Left forelimb (tissue), 1 donor: Measurements from ENCODE around the gene NUP153.
"Not testable (repeated sequence)": the region's sequence is repeated elsewhere in the genome, so short reads cannot be mapped to it uniquely, and the experiment has no call there.

Experiments
- DNase-seq: peaks from one replicate; pipeline ENCODE4 v3.0.0-alpha.2; 2018; ENCODE audit warnings: low spot score

NUP153 gene

GRCh38 chr6:17601386-17601703 is 105.4 kb downstream of the NUP153 start:
- DNase-seq = no peak

- peak; percentile 77 for DNase-seq
Measured at GRCh38 chr6:17600527-17601385, 106.0 kb downstream of the NUP153 start.

GRCh38 chr6:17599877-17600526 is 106.7 kb downstream of the NUP153 start, which contains the start of gene FAM8A1:
Gene FAM8A1, plus strand, starts transcription at chr6:17600302. Its CDS starts 108 bp downstream, at chr6:17600410.
- peak; percentile 96 for DNase-seq

GRCh38 chr6:17596085-17596484 is 110.6 kb downstream of the NUP153 start:
- no peak for DNase-seq

- DNase-seq = no peak
Measured at GRCh38 chr6:17593246-17593645, 113.5 kb downstream of the NUP153 start.

GRCh38 chr6:17591287-17591686 is 115.4 kb downstream of the NUP153 start:
- no peak for DNase-seq

GRCh38 chr6:17589406-17590096 is 117.2 kb downstream of the NUP153 start:
- no peak for DNase-seq

GRCh38 chr6:17588011-17588410 is 118.7 kb downstream of the NUP153 start:
- DNase-seq = no peak

- not testable (repeated sequence) for DNase-seq
Measured at GRCh38 chr6:17586623-17587022, 120.1 kb downstream of the NUP153 start.

GRCh38 chr6:17585766-17586490 is 120.8 kb downstream of the NUP153 start:
- DNase-seq = no peak

GRCh38 chr6:17584241-17584803 is 122.4 kb downstream of the NUP153 start:
- no peak for DNase-seq

- no peak for DNase-seq
Measured at GRCh38 chr6:17583811-17584210, 122.9 kb downstream of the NUP153 start.

GRCh38 chr6:17581282-17581681 is 125.4 kb downstream of the NUP153 start:
- DNase-seq = not testable (repeated sequence)

GRCh38 chr6:17580518-17581048 is 126.1 kb downstream of the NUP153 start:
- peak; percentile 81 for DNase-seq

- DNase-seq = no peak
Measured at GRCh38 chr6:17577059-17577458, 129.7 kb downstream of the NUP153 start.

- no peak for DNase-seq
Measured at GRCh38 chr6:17574866-17575560, 131.7 kb downstream of the NUP153 start.

GRCh38 chr6:17565399-17565798 is 141.3 kb downstream of the NUP153 start:
- no peak for DNase-seq
